Esophagus muscularis mucosa (tissue), 4 donors: ENCODE measurements around the gene ADGRF3. TPM values are rescaled to one million over a fixed set of nuclear protein-coding genes. Genes with fewer than 3 reads are reported as not detected.

Experiments
- DNase-seq: peaks from one replicate; pipeline ENCODE4 v3.0.0-alpha.2; 2017; ENCODE audit errors: extremely low spot score
- H3K27ac ChIP-seq, 4 donors: fragments of 200-600 bp; sonication (generic); replicated peaks in 1 of 4; 1 replicate in 3 of 4; 2 replicates in 1 of 4; pipeline ENCODE4 v1.5.1; 2016 to 2019; ENCODE audit warnings: mild to moderate bottlenecking in 1 of 4
- H3K27me3 ChIP-seq, 4 donors: fragments of 200-600 bp; sonication (generic); one replicate each; pipeline versions ENCODE4 v1.5.1 to v1.6.0; 2016 to 2019
- H3K36me3 ChIP-seq, 4 donors: fragments of 200-600 bp; sonication (generic); one replicate each; pipeline ENCODE4 v1.5.1; 2016 to 2019
- H3K4me1 ChIP-seq, 4 donors: fragments of 200-600 bp; sonication (generic); one replicate each; pipeline ENCODE4 v1.5.1; 2016 to 2019
- H3K4me3 ChIP-seq, 4 donors: fragments of 200-600 bp; sonication (generic); 1 replicate in 2 of 4; 2 replicates in 2 of 4; pipeline ENCODE4 v1.5.1; 2016 to 2019; ENCODE audit warnings: mild to moderate bottlenecking in 4 of 4, moderate library complexity in 1 of 4
- H3K9me3 ChIP-seq, 4 donors: fragments of 200-600 bp; sonication (generic); 1 replicate in 3 of 4; 2 replicates in 1 of 4; pipeline ENCODE4 v1.5.1; 2016 to 2019
- CTCF ChIP-seq, 3 experiments: fragments of 200-600 bp in 2 of 3; fragments of 450-650 bp in 1 of 3; sonication (generic) in 2 of 3; IDR thresholded peaks; one replicate each; pipeline ENCODE4 v1.5.1; 2017 to 2019; ENCODE audit warnings: antibody characterized with exemption in 3 of 3, mild to moderate bottlenecking in 2 of 3, moderate library complexity in 1 of 3
- EP300 ChIP-seq: sonication (generic); formaldehyde crosslinking; IDR thresholded peaks from one replicate; pipeline ENCODE4 v1.6.1; 2017; ENCODE audit warnings: antibody characterized with exemption
- POLR2A ChIP-seq: fragments of 450-650 bp; IDR thresholded peaks from one replicate; pipeline ENCODE4 v1.6.1; 2017; ENCODE audit warnings: antibody characterized with exemption, moderate library complexity, mild to moderate bottlenecking, low read depth
- POLR2AphosphoS5 ChIP-seq, 2 donors: sonication (generic); formaldehyde crosslinking; IDR thresholded peaks; one replicate each; pipeline ENCODE4 v1.6.1; 2017; ENCODE audit warnings: antibody characterized with exemption in 2 of 2
- WGBS: methylation state at CpG from one replicate; pipeline ENCODE4 v1.1.5; 2018; 5-methylcytosine and 5-hydroxymethylcytosine counted together
- intact Hi-C: fragments of 100-400 bp; cut with DNase I; formaldehyde crosslinking; loops from one replicate; pipeline ENCODE4 v1.15.1; 2023
- total RNA-seq, 4 donors: library from RNA; depleted of rRNA; stranded (reverse); fragments of >200 nt; gene quantifications; one replicate each; pipeline versions ENCODE4 v1.1.0 to v1.2.1, GENCODE V29; 2016

The ADGRF3 gene
- total RNA-seq, 4 donors from 2014 or later: not detected

GRCh38 chr2:26285931-26286330, 60.7 kb downstream of the ADGRF3 start:
- DNase-seq: no peak
- Histone ChIP-seq H3K4me1 (no peaks in the 10 kb centered on the region), H3K36me3 (peaks cover 54 to 100% (median 93%) of the 10 kb centered on the region in 4 donors), H3K27ac (no peak overlapping the region), H3K27me3 (no peaks in the 10 kb centered on the region), H3K4me3 (no peak overlapping the region), H3K9me3 (no peaks in the 10 kb centered on the region)
- 93% methylated on average over 3 of the region's 3 CpGs for WGBS
- no peak for TF ChIP-seq CTCF (IDR thresholded peaks at IDR 0.05)
- TF ChIP-seq EP300: no peak
- TF ChIP-seq POLR2A: no peak
- no peak for TF ChIP-seq POLR2AphosphoS5 (IDR thresholded peaks at IDR 0.05)
- intact Hi-C loops: no loop called here

GRCh38 chr2:26284132-26284531, 62.5 kb downstream of the ADGRF3 start:
- Histone ChIP-seq H3K36me3 (peaks cover 56 to 100% (median 98%) of the 10 kb centered on the region in 4 donors), H3K27ac (no peak overlapping the region), H3K4me3 (no peak overlapping the region), H3K4me1 (no peaks in the 10 kb centered on the region), H3K9me3 (no peaks in the 10 kb centered on the region), H3K27me3 (no peaks in the 10 kb centered on the region)
- DNase-seq: no peak
- TF ChIP-seq POLR2AphosphoS5 (IDR thresholded peaks at IDR 0.05) (no peak), POLR2A (no peak), CTCF (IDR thresholded peaks at IDR 0.05) (no peak), EP300 (no peak)
- WGBS: 90% methylated on average over 3 of the region's 3 CpGs
- intact Hi-C loops: no loop called here

GRCh38 chr2:26283606-26284005, 63.0 kb downstream of the ADGRF3 start:
- Histone ChIP-seq H3K27me3 (no peaks in the 10 kb centered on the region), H3K36me3 (peaks cover 61 to 100% (median 99%) of the 10 kb centered on the region in 4 donors), H3K4me3 (no peak overlapping the region), H3K4me1 (no peaks in the 10 kb centered on the region), H3K27ac (no peak overlapping the region), H3K9me3 (no peaks in the 10 kb centered on the region)
- intact Hi-C loops: no loop called here
- TF ChIP-seq POLR2AphosphoS5 (IDR thresholded peaks at IDR 0.05): no peak
- TF ChIP-seq CTCF (IDR thresholded peaks at IDR 0.05): no peak
- TF ChIP-seq POLR2A: no peak
- no peak for TF ChIP-seq EP300
- WGBS: 97% methylated on average over 2 of the region's 2 CpGs
- DNase-seq: no peak

GRCh38 chr2:26281226-26281625, 65.4 kb downstream of the ADGRF3 start:
- TF ChIP-seq POLR2A (no peak), EP300 (no peak), CTCF (IDR thresholded peaks at IDR 0.05) (no peak), POLR2AphosphoS5 (IDR thresholded peaks at IDR 0.05) (no peak)
- H3K9me3 ChIP-seq: no peaks in the 10 kb centered on the region
- H3K36me3 ChIP-seq: peaks cover 56 to 100% (median 96%) of the 10 kb centered on the region in 4 donors
- DNase-seq: no peak
- H3K4me1 ChIP-seq: peaks cover 0 to 4% (median 0%) of the 10 kb centered on the region in 4 donors
- H3K4me3 ChIP-seq: no peak overlapping the region
- intact Hi-C loops: no loop called here
- no peaks in the 10 kb centered on the region for H3K27me3 ChIP-seq
- 95% methylated on average over 2 of the region's 2 CpGs for WGBS
- H3K27ac ChIP-seq: no peak overlapping the region

GRCh38 chr2:26279886-26280285, 66.7 kb downstream of the ADGRF3 start:
- WGBS: 93% methylated on average over 3 of the region's 3 CpGs
- intact Hi-C loops: loop anchor here (5.0 kb wide), 1 partner anchor 38 kb away; the partner anchor contains the start of genes HADHA and HADHB
- H3K4me1 ChIP-seq: peaks cover 4 to 14% (median 8%) of the 10 kb centered on the region in 4 donors
- no peaks in the 10 kb centered on the region for H3K9me3 ChIP-seq
- no peak for DNase-seq
- no peaks in the 10 kb centered on the region for H3K27me3 ChIP-seq
- no peak overlapping the region for H3K27ac ChIP-seq
- no peak overlapping the region for H3K4me3 ChIP-seq
- peaks cover 47 to 97% (median 86%) of the 10 kb centered on the region in 4 donors for H3K36me3 ChIP-seq
- TF ChIP-seq EP300: no peak
- no peak for TF ChIP-seq CTCF (IDR thresholded peaks at IDR 0.05)
- TF ChIP-seq POLR2A: no peak
- no peak for TF ChIP-seq POLR2AphosphoS5 (IDR thresholded peaks at IDR 0.05)
